HCT116 (cell line): ENCODE measurements around the gene FBXW8. TPM values are rescaled to one million over a fixed set of nuclear protein-coding genes. Genes with fewer than 3 reads are reported as not detected.

Experiments
- ATAC-seq: fragments of 200-7000 bp; cut with Tn5 transposase; 2 replicates; pipeline ENCODE4 v1.9.1; 2020; ENCODE audit warnings: mild to moderate bottlenecking, moderate library complexity
- BruUV-seq: library from RNA; stranded (reverse); fragments of 400-500 nt; replicated peaks from 2 replicates; lab custom pipeline; 2021; lab: Mats Ljungman, UMichigan
- CTCF ChIA-PET: fragments of 300-600 bp; sonication (Branson Sonifier 250); formaldehyde crosslinking; loops from one replicate; lab custom pipeline; 2021; ENCODE audit warnings: antibody characterized with exemption; lab: Charles Lee
- POLR2A ChIA-PET: fragments of 300-600, 350-600 bp; sonication (Branson Sonifier 250); formaldehyde crosslinking; loops from one replicate; lab custom pipeline; 2021; ENCODE audit warnings: antibody characterized with exemption; lab: Charles Lee
- RAD21 ChIA-PET, 2 experiments: fragments of 300-600 bp; sonication (Branson Sonifier 250); formaldehyde crosslinking; loops; one replicate each; lab custom pipeline; 2023; ENCODE audit warnings: low total read pairs in 2 of 2; ENCODE audit not compliant: uncharacterized antibody in 2 of 2, unreplicated experiment in 2 of 2, low non-redundant PET in 1 of 2; lab: Charles Lee
- DNase-seq: peaks from one replicate; pipeline ENCODE4 v3.0.0-alpha.2; 2010; ENCODE audit warnings: low read depth, low spot score
- H2AFZ ChIP-seq: fragments of 200-600 bp; shearing (Covaris generic), sonication (generic); 2 replicates; pipeline ENCODE4 v1.6.1; 2017; ENCODE audit warnings: low read depth, mixed run types, mixed read lengths, antibody characterized with exemption, low read length; ENCODE audit not compliant: poor library complexity, severe bottlenecking
- H3K27ac ChIP-seq: 2 replicates; pipeline ENCODE4 v1.5.1; 2012; ENCODE audit warnings: low read depth, low read length
- H3K27me3 ChIP-seq: fragments of 200-600 bp; sonication (generic); 2 replicates; pipeline ENCODE4 v1.6.1; 2016; ENCODE audit warnings: mixed run types, low read length, mixed read lengths; ENCODE audit not compliant: insufficient read depth
- H3K36me3 ChIP-seq, 2 experiments: fragments of 200-500 bp in 1 of 2; fragments of 200-600 bp in 1 of 2; sonication (Bioruptor generic) in 1 of 2; sonication (generic) in 1 of 2; 2 replicates each; pipeline versions ENCODE4 v1.5.1 to v1.6.1; 2014 to 2016; ENCODE audit warnings: low read length in 2 of 2, inconsistent platforms in 1 of 2, mixed read lengths in 1 of 2, mixed run types in 1 of 2; ENCODE audit not compliant: insufficient read depth in 2 of 2, control insufficient read depth in 1 of 2
- H3K4me1 ChIP-seq, 2 experiments: fragments of 200-600 bp in 1 of 2; sonication (generic) in 1 of 2; 2 replicates each; pipeline versions ENCODE4 v1.5.1 to v1.6.1; 2012 to 2017; ENCODE audit warnings: low read length in 2 of 2, inconsistent platforms in 1 of 2, mild to moderate bottlenecking in 1 of 2, mixed read lengths in 1 of 2, mixed run types in 1 of 2, moderate library complexity in 1 of 2; ENCODE audit not compliant: insufficient read depth in 2 of 2, control insufficient read depth in 1 of 2
- H3K4me2 ChIP-seq: fragments of 200-600 bp; sonication (generic); 2 replicates; pipeline ENCODE4 v1.6.1; 2017; ENCODE audit warnings: mixed run types, low read length, mixed read lengths
- H3K4me3 ChIP-seq, 2 experiments: fragments of 200-600 bp in 1 of 2; sonication (generic) in 1 of 2; replicated peaks in 1 of 2; 2 replicates each; pipeline ENCODE4 v1.5.1; 2011 to 2016; ENCODE audit warnings: low read length in 2 of 2, control low read depth in 1 of 2, low read depth in 1 of 2, mild to moderate bottlenecking in 1 of 2, mixed read lengths in 1 of 2, mixed run types in 1 of 2
- H3K79me2 ChIP-seq: fragments of 200-600 bp; sonication (generic); 2 replicates; pipeline ENCODE4 v1.6.1; 2017; ENCODE audit warnings: mild to moderate bottlenecking, mixed run types, low read length, moderate library complexity, mixed read lengths; ENCODE audit not compliant: insufficient read depth
- H3K9ac ChIP-seq: fragments of 200-600 bp; sonication (generic); 2 replicates; pipeline ENCODE4 v1.6.1; 2016; ENCODE audit warnings: low read length, mixed read lengths
- H3K9me2 ChIP-seq: fragments of 200-600 bp; sonication (generic), shearing (Covaris generic); 2 replicates; pipeline ENCODE4 v1.6.1; 2017; ENCODE audit warnings: mixed run types, mild to moderate bottlenecking, moderate library complexity; ENCODE audit not compliant: insufficient read depth
- H3K9me3 ChIP-seq, 2 experiments: fragments of 200-500 bp in 1 of 2; fragments of 200-600 bp in 1 of 2; sonication (Bioruptor generic) in 1 of 2; sonication (generic) in 1 of 2; 2 replicates each; pipeline ENCODE4 v1.6.1; 2014 to 2017; ENCODE audit warnings: low read length in 2 of 2, mixed read lengths in 2 of 2, inconsistent platforms in 1 of 2, low read depth in 1 of 2, mild to moderate bottlenecking in 1 of 2, mixed run types in 1 of 2, moderate library complexity in 1 of 2; ENCODE audit not compliant: control insufficient read depth in 1 of 2, insufficient read depth in 1 of 2
- H4K20me1 ChIP-seq: fragments of 200-600 bp; sonication (generic), shearing (Covaris generic); 2 replicates; pipeline ENCODE4 v1.6.1; 2017; ENCODE audit warnings: mixed run types, mild to moderate bottlenecking, moderate library complexity; ENCODE audit not compliant: insufficient read depth
- CEBPB ChIP-seq: IDR thresholded peaks from 2 replicates; pipeline ENCODE4 v1.6.1; 2012; ENCODE audit warnings: low read depth
- EGR1 ChIP-seq: IDR thresholded peaks from 2 replicates; pipeline ENCODE4 v1.6.1; 2012; ENCODE audit warnings: low read depth
- ELF1 ChIP-seq: IDR thresholded peaks from 2 replicates; pipeline ENCODE4 v1.6.1; 2012; ENCODE audit warnings: low read depth, borderline replicate concordance
- EZH2 ChIP-seq: fragments of 200-600 bp; sonication (generic); IDR thresholded peaks from 2 replicates; pipeline ENCODE4 v1.6.1; 2017; ENCODE audit warnings: antibody characterized with exemption, mixed run types
- JUND ChIP-seq: IDR thresholded peaks from 2 replicates; pipeline ENCODE4 v1.6.1; 2012
- MAX ChIP-seq: IDR thresholded peaks from 2 replicates; pipeline ENCODE4 v1.6.1; 2012
- POLR2A ChIP-seq: IDR thresholded peaks from 2 replicates; pipeline ENCODE4 v1.7.0; 2011; ENCODE audit warnings: borderline replicate concordance; ENCODE audit not compliant: insufficient read depth, insufficient read length; ENCODE audit errors: extremely low read depth
- SIN3A ChIP-seq: IDR thresholded peaks from 2 replicates; pipeline ENCODE4 v1.6.1; 2012; ENCODE audit warnings: low read depth
- SP1 ChIP-seq: IDR thresholded peaks from 2 replicates; pipeline ENCODE4 v1.6.1; 2012; ENCODE audit warnings: low read depth
- TCF7L2 ChIP-seq: IDR thresholded peaks from 2 replicates; pipeline ENCODE4 v1.7.0; 2011; ENCODE audit warnings: borderline replicate concordance, inconsistent platforms; ENCODE audit not compliant: insufficient read depth, insufficient read length; ENCODE audit errors: extremely low read depth
- ZFX ChIP-seq: fragments of 450-650 bp; IDR thresholded peaks from 2 replicates; pipeline ENCODE4 v1.6.1; 2017
- intact Hi-C: fragments of 100-400 bp; cut with micrococcal nuclease; formaldehyde crosslinking; loops from 2 replicates; pipeline ENCODE4 v1.10.0; 2022
- total RNA-seq: library from RNA; stranded (reverse); gene quantifications from one replicate; pipeline ENCODE4 v1.2.1, GENCODE V29; 2021; ENCODE audit not compliant: unreplicated experiment

FBXW8 gene
- total RNA-seq, 1 experiment from 2014 or later: 14.6 TPM

GRCh38 chr12:116937640-116938039 lies 26.9 kb downstream of the FBXW8 start:
- Histone ChIP-seq H4K20me1 (no peaks in the 10 kb centered on the region), H3K9me3 (no peaks in the 10 kb centered on the region), H3K27ac (no peak overlapping the region), H3K4me3 (no peak overlapping the region), H3K79me2 (no peaks in the 10 kb centered on the region), H3K9ac (no peak overlapping the region), H3K9me2 (no peaks in the 10 kb centered on the region), H3K4me2 (no peak overlapping the region), H3K36me3 (no peaks in the 10 kb centered on the region; a peak in 1 of 4 replicates), H3K27me3 (no peaks in the 10 kb centered on the region), H3K4me1 (no peaks in the 10 kb centered on the region), H2AFZ (no peak overlapping the region)
- ATAC-seq (no peak), DNase-seq (no peak)
- no TSS peak for BruUV-seq
- intact Hi-C loops: no loop called here
- ChIA-PET CTCF (no interaction called here), POLR2A (no interaction called here), RAD21 (no interaction called here)
- no peak for TF ChIP-seq SP1

GRCh38 chr12:116939734-116940133 lies 29.0 kb downstream of the FBXW8 start:
- Histone ChIP-seq H3K4me1 (no peaks in the 10 kb centered on the region), H3K9ac (no peak overlapping the region), H3K36me3 (no peaks in the 10 kb centered on the region), H2AFZ (no peak overlapping the region), H3K27ac (no peak overlapping the region), H3K9me3 (no peaks in the 10 kb centered on the region), H3K4me3 (no peak overlapping the region), H3K79me2 (no peaks in the 10 kb centered on the region), H3K4me2 (no peak overlapping the region), H4K20me1 (no peaks in the 10 kb centered on the region), H3K27me3 (no peaks in the 10 kb centered on the region), H3K9me2 (no peaks in the 10 kb centered on the region)
- ChIA-PET RAD21 (no interaction called here), POLR2A (no interaction called here), CTCF (no interaction called here)
- ATAC-seq: no peak
- intact Hi-C loops: no loop called here
- BruUV-seq: no TSS peak
- TF ChIP-seq MAX: no peak
- no peak for TF ChIP-seq ELF1
- no peak for TF ChIP-seq SIN3A
- no peak for TF ChIP-seq EZH2
- TF ChIP-seq POLR2A: no peak
- no peak for TF ChIP-seq ZFX
- TF ChIP-seq JUND: no peak
- TF ChIP-seq CEBPB: no peak
- no peak for TF ChIP-seq EGR1
- TF ChIP-seq TCF7L2: no peak
- no peak for DNase-seq
